ENCODE results near the gene EXOSC1. TPM values are rescaled to one million over a fixed set of nuclear protein-coding genes. Genes with fewer than 3 reads are reported as not detected.
A peak's percentile ranks its signal among the peaks of the same experiment; 100 is the strongest.

The EXOSC1 gene
- total RNA-seq, 1 donor from 2014 or later: 27.1 TPM

- peak overlapping the region; percentile 90 for H3K4me3 Mint-ChIP-seq (ENCODE audit: unreplicated experiment)
- peaks cover 4% of the 10 kb centered on the region for H3K27me3 Mint-ChIP-seq (ENCODE audit: unreplicated experiment)
- no peaks in the 10 kb centered on the region for H3K4me1 Mint-ChIP-seq (ENCODE audit: low read depth, unreplicated experiment)
- H3K9me3 Mint-ChIP-seq (ENCODE audit: unreplicated experiment): peaks cover 4% of the 10 kb centered on the region
- peak overlapping the region; percentile 87 for H3K27ac Mint-ChIP-seq (ENCODE audit: unreplicated experiment)
- H3K36me3 Mint-ChIP-seq (ENCODE audit: unreplicated experiment): no peaks in the 10 kb centered on the region
- DNase-seq: peak; percentile 31
- no peak for TF ChIP-seq CTCF (IDR thresholded peaks at IDR 0.05; ENCODE audit: partially characterized antibody, unreplicated experiment)
Observed at GRCh38 chr10:97399843-97400545, 45.8 kb downstream of the EXOSC1 start.

GRCh38 chr10:97396056-97396455, 49.8 kb downstream of the EXOSC1 start:
- H3K27me3 Mint-ChIP-seq (ENCODE audit: unreplicated experiment): peaks cover under 1% of the 10 kb centered on the region
- H3K9me3 Mint-ChIP-seq (ENCODE audit: unreplicated experiment): peaks cover 4% of the 10 kb centered on the region
- no peak for TF ChIP-seq CTCF (IDR thresholded peaks at IDR 0.05; ENCODE audit: partially characterized antibody, unreplicated experiment)
- no peak overlapping the region for H3K4me3 Mint-ChIP-seq (ENCODE audit: unreplicated experiment)
- no peak for DNase-seq
- no peaks in the 10 kb centered on the region for H3K4me1 Mint-ChIP-seq (ENCODE audit: low read depth, unreplicated experiment)
- H3K36me3 Mint-ChIP-seq (ENCODE audit: unreplicated experiment): no peaks in the 10 kb centered on the region
- no peak overlapping the region for H3K27ac Mint-ChIP-seq (ENCODE audit: unreplicated experiment)

GRCh38 chr10:97393034-97393573, 52.7 kb downstream of the EXOSC1 start:
- DNase-seq: no peak
- Mint-ChIP-seq H3K36me3 (ENCODE audit: unreplicated experiment) (no peaks in the 10 kb centered on the region), H3K4me1 (ENCODE audit: low read depth, unreplicated experiment) (no peaks in the 10 kb centered on the region), H3K9me3 (ENCODE audit: unreplicated experiment) (peaks cover 2% of the 10 kb centered on the region), H3K27ac (ENCODE audit: unreplicated experiment) (no peak overlapping the region), H3K4me3 (ENCODE audit: unreplicated experiment) (no peak overlapping the region), H3K27me3 (ENCODE audit: unreplicated experiment) (no peaks in the 10 kb centered on the region)
- no peak for TF ChIP-seq CTCF (IDR thresholded peaks at IDR 0.05; ENCODE audit: partially characterized antibody, unreplicated experiment)

GRCh38 chr10:97390091-97390490, 55.7 kb downstream of the EXOSC1 start:
- Mint-ChIP-seq H3K27me3 (ENCODE audit: unreplicated experiment) (no peaks in the 10 kb centered on the region), H3K4me3 (ENCODE audit: unreplicated experiment) (no peak overlapping the region), H3K36me3 (ENCODE audit: unreplicated experiment) (no peaks in the 10 kb centered on the region), H3K27ac (ENCODE audit: unreplicated experiment) (no peak overlapping the region), H3K4me1 (ENCODE audit: low read depth, unreplicated experiment) (no peaks in the 10 kb centered on the region), H3K9me3 (ENCODE audit: unreplicated experiment) (no peaks in the 10 kb centered on the region)
- no peak for DNase-seq
- no peak for TF ChIP-seq CTCF (IDR thresholded peaks at IDR 0.05; ENCODE audit: partially characterized antibody, unreplicated experiment)

GRCh38 chr10:97388152-97388551, 57.7 kb downstream of the EXOSC1 start:
- no peak for DNase-seq
- H3K4me3 Mint-ChIP-seq (ENCODE audit: unreplicated experiment): no peak overlapping the region
- H3K9me3 Mint-ChIP-seq (ENCODE audit: unreplicated experiment): no peaks in the 10 kb centered on the region
- no peak for TF ChIP-seq CTCF (IDR thresholded peaks at IDR 0.05; ENCODE audit: partially characterized antibody, unreplicated experiment)
- no peak overlapping the region for H3K27ac Mint-ChIP-seq (ENCODE audit: unreplicated experiment)
- H3K27me3 Mint-ChIP-seq (ENCODE audit: unreplicated experiment): no peaks in the 10 kb centered on the region
- no peaks in the 10 kb centered on the region for H3K36me3 Mint-ChIP-seq (ENCODE audit: unreplicated experiment)
- H3K4me1 Mint-ChIP-seq (ENCODE audit: low read depth, unreplicated experiment): no peaks in the 10 kb centered on the region
